Activated T-cell treated with anti-CD3 and anti-CD28 coated beads, Interleukin-2, amount 50 U/mL, for 4 hours (primary cell): ENCODE measurements around the gene CEACAM18. TPM values are rescaled to one million over a fixed set of nuclear protein-coding genes. Genes with fewer than 3 reads are reported as not detected.
"Not testable (repeated sequence)": the region's sequence is repeated elsewhere in the genome, so short reads cannot be mapped to it uniquely, and the experiment has no call there.

Experiments
- ATAC-seq, 2 donors: fragments of 200-7000 bp; cut with Tn5 transposase; one replicate each; pipeline ENCODE4 v1.10.0; 2021
- DNase-seq: peaks from one replicate; pipeline ENCODE4 v3.0.0-alpha.2; 2020
- H3K27me3 Mint-ChIP-seq: one replicate; pipeline ENCODE4 v1.8.0; 2021; ENCODE audit warnings: low read depth, mixed read lengths
- H3K36me3 Mint-ChIP-seq: one replicate; pipeline ENCODE4 v1.8.0; 2022; ENCODE audit warnings: mixed read lengths; ENCODE audit not compliant: insufficient read depth
- H3K4me1 Mint-ChIP-seq: one replicate; pipeline ENCODE4 v1.8.0; 2021; ENCODE audit warnings: low read depth, mixed read lengths
- H3K4me3 Mint-ChIP-seq: one replicate; pipeline ENCODE4 v1.8.0; 2021; ENCODE audit warnings: mild to moderate bottlenecking, moderate library complexity, mixed read lengths
- H3K9me3 Mint-ChIP-seq: one replicate; pipeline ENCODE4 v1.8.0; 2021; ENCODE audit warnings: mixed read lengths
- total RNA-seq, 3 donors: library from RNA; stranded (reverse); gene quantifications; one replicate each; pipeline ENCODE4 v1.2.1, GENCODE V29; 2021

The CEACAM18 gene
- total RNA-seq, 3 donors from 2014 or later: not detected

DNA sequence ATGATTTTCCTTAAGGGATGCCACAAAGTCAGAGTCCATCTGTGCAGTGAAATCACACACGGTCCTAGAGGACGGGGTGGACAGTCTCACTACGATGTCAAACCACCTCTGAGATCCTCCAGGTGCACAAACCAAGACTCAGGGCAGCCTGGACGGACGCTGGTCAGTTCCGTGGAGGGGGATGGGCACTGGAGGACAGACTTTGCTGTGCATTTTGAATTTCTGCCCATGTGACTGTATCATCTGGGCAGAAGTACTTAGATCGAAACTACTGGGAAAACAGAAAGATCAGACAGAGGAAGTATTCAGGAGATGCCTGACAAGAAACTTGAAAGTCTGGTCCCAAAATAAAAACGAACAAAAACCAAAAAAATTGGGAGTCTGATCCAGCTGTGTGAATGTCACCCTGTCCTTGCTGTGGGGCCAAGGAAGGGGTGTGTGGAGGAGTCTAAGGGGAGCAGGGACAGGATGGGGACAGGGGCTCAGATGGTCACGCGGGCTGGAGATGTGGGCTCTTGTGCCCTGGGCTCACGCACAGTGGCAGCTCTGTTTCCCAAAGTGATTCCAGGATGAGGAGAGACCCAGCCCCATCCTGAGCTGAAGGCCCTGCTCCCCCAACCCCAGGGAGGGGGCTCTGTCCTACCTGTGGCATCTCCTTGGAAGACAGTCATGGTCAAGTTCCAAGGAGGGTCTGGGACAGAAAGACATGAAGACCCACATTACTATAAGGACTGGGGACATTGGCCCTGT, 21.6 kb upstream of the CEACAM18 start:
- no peaks in the 10 kb centered on the region for H3K36me3 Mint-ChIP-seq
- no peaks in the 10 kb centered on the region for H3K9me3 Mint-ChIP-seq
- ATAC-seq: no peak
- no peaks in the 10 kb centered on the region for H3K4me1 Mint-ChIP-seq
- H3K4me3 Mint-ChIP-seq: no peak overlapping the region
- peaks cover 13% of the 10 kb centered on the region for H3K27me3 Mint-ChIP-seq
- DNase-seq: no peak

DNA sequence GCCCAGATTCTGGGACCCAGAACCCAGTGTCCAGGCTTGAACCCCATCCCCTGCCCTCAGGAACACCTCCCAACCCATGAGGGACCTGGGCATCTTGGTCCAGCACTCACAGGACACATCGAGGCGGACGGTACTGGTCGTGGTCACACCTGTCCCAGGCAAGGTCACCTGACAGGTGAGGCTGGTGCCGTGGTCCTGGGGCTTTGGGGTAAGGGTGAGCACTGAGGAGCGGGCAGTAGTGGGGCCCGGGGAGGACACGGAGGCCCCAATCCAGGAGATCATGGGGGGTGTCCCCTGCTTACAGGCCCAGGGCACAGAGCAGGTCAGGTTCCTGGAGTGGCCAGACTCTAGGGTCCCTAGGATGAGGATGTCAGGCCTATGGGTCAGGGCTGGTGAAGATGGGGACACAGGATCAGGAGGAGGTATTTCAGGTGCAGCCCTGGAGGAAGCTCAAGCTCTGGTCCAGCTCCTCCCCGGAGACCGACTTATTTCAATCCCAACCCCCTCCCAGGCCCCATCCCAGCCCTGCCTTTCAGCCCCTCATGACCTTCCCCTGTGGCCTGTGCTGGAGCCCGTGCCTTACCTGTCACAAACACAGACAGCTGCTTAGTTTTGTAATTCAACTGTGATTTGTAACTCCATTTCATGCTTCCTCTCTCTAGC, 20.9 kb upstream of the CEACAM18 start:
- peaks cover 18% of the 10 kb centered on the region for H3K27me3 Mint-ChIP-seq
- no peak overlapping the region for H3K4me3 Mint-ChIP-seq
- no peaks in the 10 kb centered on the region for H3K9me3 Mint-ChIP-seq
- H3K36me3 Mint-ChIP-seq: no peaks in the 10 kb centered on the region
- ATAC-seq (no peak), DNase-seq (no peak)
- H3K4me1 Mint-ChIP-seq: no peaks in the 10 kb centered on the region

DNA sequence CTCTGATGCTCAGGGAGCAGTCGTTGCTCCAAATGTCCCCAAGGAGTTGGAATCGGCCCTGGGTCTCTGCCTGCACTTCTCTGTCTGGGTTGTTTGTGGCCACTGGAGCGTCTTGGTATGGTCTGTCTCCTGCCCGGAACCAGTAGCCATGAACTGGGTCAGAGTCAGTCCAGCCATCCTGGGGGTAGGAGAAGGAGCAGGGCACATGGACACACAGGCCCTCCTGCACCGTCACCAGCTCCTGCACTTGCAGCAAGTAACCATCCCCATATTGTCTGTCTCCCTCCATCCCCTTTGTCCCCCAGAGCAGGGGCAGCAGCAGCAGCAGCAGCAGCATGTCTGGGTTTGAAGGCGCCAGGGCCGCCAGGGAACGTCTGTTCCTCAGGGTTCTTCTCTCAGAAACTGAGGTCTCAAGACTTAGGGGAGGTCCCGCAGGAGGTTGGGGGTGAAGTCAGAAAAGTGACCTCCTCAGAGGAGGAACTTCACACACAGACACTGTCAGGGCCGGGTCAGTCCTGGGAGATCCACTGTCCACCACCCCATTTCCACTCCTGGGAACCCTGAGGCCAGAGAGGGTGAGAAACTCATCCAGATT, 20.2 kb upstream of the CEACAM18 start, which contains the start of gene SIGLEC8:
TSS of gene SIGLEC8 (minus strand) at position 404 of the 595 bp plus-strand sequence. CDS start at position 337, 67 bp downstream.
- no peak for ATAC-seq
- Mint-ChIP-seq H3K4me1 (peaks cover 3% of the 10 kb centered on the region), H3K4me3 (no peak within 1 kb of the TSS), H3K9me3 (no peaks in the 10 kb centered on the region), H3K36me3 (no peaks in the 10 kb centered on the region), H3K27me3 (peaks cover 25% of the 10 kb centered on the region)
- DNase-seq: no peak

DNA sequence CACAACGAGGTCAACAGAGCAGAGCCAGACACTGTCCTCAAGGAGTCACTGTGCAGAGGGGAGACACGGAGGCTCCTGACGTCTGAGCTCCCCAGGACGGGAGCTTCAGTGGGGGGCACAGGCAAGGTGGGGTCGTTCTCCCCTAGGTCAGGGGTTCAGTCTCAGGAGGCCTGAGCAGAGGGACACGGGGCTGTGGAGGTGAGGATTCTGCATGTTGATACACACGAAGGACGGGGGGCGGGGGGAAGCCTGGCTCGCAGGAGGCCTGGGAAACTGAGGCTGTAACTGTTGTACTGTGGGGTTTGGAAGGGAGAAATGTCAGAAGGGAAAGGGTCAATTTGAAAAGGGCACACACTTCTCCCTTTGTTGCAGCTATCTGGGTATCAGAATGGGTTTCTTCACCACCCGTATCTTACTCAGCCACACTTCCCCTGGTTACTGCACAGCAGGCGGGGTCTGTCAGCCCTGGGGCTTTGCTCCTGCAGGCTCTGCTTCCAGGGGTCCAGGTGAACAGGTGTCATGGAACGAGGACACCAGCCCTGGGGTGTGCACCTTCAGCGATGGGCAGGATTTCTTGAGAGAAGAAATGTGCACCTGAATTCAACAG, 19.3 kb upstream of the CEACAM18 start:
- Mint-ChIP-seq H3K9me3 (no peaks in the 10 kb centered on the region), H3K4me1 (peaks cover 7% of the 10 kb centered on the region), H3K4me3 (no peak overlapping the region), H3K36me3 (no peaks in the 10 kb centered on the region), H3K27me3 (peaks cover 28% of the 10 kb centered on the region)
- no peak for DNase-seq
- no peak for ATAC-seq

DNA sequence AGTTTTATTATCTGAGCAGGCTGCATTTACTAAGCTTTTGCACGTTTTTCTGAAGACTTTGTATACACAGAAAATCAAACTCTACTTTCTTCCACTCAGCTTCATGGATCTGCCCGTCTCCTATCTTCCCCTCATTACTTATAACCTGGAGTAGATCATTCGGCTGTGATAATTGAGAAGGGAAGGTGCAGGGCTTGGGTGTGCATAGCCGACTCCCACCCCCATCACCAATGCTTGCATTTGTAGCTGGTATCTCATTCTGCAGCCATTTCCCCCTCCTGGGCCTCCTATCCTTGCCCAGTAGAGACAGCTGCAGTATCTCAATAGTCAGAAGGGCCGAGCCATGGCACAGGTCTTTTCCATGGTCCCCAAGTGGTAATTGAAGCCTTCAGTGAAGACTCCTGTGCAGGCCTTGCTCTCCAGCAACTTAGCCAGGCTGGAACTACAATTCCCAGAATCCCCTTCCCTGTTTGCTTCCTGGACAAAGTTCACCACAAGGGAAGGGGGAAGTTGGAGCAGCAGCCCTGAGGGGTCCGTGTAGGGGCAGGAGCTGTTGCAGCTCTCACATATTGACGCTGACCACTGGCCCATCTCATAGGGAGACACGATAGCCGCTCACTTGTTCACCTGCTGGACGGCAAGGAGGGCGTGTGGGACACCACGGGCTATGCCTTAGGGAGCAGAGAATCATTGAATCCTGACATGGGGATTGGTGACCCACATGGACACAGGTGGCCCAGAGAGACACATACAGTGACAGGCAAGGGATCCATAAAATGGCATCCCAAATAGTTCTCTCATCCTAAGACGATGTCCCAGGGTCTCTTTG, 18.0 kb upstream of the CEACAM18 start:
- peaks cover 9% of the 10 kb centered on the region for H3K4me1 Mint-ChIP-seq
- H3K4me3 Mint-ChIP-seq: no peak overlapping the region
- DNase-seq (no peak), ATAC-seq (no peak)
- H3K9me3 Mint-ChIP-seq: no peaks in the 10 kb centered on the region
- peaks cover 35% of the 10 kb centered on the region for H3K27me3 Mint-ChIP-seq
- no peaks in the 10 kb centered on the region for H3K36me3 Mint-ChIP-seq

DNA sequence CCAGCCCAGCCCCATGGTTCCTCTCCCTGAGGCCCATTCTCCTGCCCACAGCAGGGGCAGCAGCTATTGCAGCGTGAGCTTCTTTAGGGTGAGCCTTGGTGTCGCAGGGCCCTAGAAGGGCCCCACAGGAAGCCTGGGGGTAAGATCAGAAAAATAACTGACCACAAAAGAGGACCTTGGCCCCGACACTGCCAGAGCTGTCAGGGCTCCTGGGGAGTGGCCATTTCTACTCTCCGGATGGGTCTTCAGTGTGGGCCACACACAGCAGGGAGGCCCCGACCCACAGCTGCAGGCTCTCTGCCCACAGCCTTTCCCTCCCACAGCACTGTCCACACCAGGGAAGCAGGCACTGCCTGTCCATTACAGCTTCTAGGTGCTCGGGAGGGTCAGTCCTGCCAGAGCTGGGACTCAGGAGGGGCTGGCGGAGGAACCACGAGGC, 16.6 kb upstream of the CEACAM18 start:
- no peak for DNase-seq
- peaks cover 31% of the 10 kb centered on the region for H3K27me3 Mint-ChIP-seq
- H3K4me1 Mint-ChIP-seq: peaks cover 13% of the 10 kb centered on the region
- no peaks in the 10 kb centered on the region for H3K36me3 Mint-ChIP-seq
- no peak overlapping the region for H3K4me3 Mint-ChIP-seq
- ATAC-seq: no peak
- H3K9me3 Mint-ChIP-seq: no peaks in the 10 kb centered on the region

DNA sequence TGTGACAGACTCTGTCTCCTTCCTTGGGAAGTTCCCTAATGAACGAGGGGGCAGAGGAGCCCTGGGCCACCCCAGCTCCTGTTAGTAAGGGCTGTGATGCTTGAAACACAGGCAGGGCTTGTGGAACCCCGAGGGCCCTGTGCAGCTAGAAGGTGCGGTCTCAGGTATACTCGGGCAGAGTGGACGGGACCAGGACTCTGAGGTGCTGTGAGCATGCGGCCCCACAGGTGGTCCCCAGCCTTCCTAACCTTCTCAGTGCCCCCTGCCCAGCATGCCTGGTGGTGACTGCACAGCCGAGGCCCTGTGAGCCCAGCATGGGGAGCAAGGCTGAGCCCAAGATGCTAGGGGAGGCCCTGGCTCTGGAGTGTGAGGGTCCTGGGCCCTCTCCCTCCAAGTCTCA, 16.1 kb upstream of the CEACAM18 start:
- Mint-ChIP-seq H3K4me3 (no peak overlapping the region), H3K36me3 (no peaks in the 10 kb centered on the region)

DNA sequence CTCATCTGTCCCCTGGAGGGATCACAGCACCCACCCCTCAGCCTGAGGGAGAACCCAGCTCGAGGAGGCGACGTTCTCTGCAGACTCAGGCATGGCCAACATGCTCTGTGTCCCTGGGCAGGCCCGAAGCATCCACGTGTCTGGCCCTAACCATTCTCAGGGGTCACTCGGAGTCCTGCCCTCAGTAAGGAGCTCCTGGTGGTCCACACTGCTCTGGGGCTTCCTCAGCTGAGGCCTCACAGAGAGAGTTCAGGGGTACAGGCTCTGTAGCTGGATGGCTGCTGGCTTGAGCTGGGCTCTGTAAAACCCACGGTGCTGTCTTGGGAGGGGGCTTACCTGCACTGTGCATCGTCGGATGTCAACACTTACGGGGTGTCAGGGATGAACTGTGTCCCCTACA, 15.7 kb upstream of the CEACAM18 start:
- H3K27me3 Mint-ChIP-seq: peaks cover 31% of the 10 kb centered on the region
- no peaks in the 10 kb centered on the region for H3K36me3 Mint-ChIP-seq
- H3K4me1 Mint-ChIP-seq: peaks cover 15% of the 10 kb centered on the region
- no peak overlapping the region for H3K4me3 Mint-ChIP-seq
- ATAC-seq: no peak
- no peak for DNase-seq
- H3K9me3 Mint-ChIP-seq: no peaks in the 10 kb centered on the region

More for the DNA sequence above, 16.1 kb upstream of the CEACAM18 start:
- ATAC-seq (peak in 1 of 2 donors; percentile 29), DNase-seq (peak; percentile 3)
- peaks cover 31% of the 10 kb centered on the region for H3K27me3 Mint-ChIP-seq
- no peaks in the 10 kb centered on the region for H3K9me3 Mint-ChIP-seq
- H3K4me1 Mint-ChIP-seq: peaks cover 13% of the 10 kb centered on the region

DNA sequence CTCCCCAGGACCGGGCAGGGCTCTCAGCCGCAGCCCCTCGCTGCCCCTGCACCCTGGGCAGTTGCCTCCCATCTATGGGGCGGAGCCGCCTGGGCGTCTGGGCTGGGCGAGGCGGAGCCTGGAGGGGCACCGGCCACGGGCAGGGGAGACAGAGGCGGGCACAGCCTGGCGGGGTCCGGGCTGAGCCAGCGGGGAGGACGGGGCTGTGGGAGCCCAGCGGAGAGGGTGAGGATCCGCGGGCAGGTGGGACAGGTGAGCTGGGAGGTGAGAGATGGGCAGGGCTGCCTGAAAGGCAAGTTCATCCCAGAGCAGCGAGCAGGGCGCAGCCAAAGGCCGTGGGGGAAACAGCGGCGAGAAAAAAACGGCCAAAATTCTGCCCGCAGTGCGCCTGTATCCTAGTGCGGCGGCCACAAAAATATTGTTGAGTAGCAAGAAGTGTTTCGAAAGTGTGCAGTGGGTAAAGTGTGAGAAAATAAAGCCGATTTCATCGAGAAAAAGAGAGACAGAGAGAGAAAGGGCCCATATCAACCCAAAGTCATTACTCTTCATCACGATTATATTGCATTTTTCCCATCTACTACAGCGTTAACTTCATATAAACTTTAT, 14.3 kb upstream of the CEACAM18 start:
- H3K27me3 Mint-ChIP-seq: peaks cover 31% of the 10 kb centered on the region
- DNase-seq, H3K36me3 Mint-ChIP-seq, H3K9me3 Mint-ChIP-seq: not testable (repeated sequence)
- H3K4me1 Mint-ChIP-seq: peaks cover 21% of the 10 kb centered on the region
- peak; percentile 37 to 63 for ATAC-seq
- H3K4me3 Mint-ChIP-seq: peak overlapping the region; percentile 38

DNA sequence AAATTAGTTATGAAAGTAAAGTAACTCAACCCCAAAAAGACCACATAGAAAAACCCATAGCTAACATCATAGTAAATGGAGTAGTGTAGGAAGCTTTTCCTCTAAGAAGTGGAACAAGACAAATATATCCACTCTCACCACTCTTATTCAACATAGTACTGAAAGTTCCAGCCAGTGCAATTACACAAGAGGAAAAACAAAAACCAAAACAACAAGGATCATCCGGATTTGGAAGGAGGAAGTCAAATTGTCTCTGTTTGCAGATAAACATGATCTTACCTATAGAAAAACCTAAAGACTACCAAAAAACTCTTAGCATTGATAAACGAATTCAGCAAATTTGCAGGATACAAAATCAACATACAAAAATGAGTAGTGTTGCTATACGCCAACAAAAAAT, 11.6 kb upstream of the CEACAM18 start:
- DNase-seq: no peak
- no peaks in the 10 kb centered on the region for H3K9me3 Mint-ChIP-seq
- no peaks in the 10 kb centered on the region for H3K36me3 Mint-ChIP-seq
- no peak for ATAC-seq
- H3K4me3 Mint-ChIP-seq: no peak overlapping the region
- H3K27me3 Mint-ChIP-seq: peaks cover 24% of the 10 kb centered on the region
- peaks cover 24% of the 10 kb centered on the region for H3K4me1 Mint-ChIP-seq

DNA sequence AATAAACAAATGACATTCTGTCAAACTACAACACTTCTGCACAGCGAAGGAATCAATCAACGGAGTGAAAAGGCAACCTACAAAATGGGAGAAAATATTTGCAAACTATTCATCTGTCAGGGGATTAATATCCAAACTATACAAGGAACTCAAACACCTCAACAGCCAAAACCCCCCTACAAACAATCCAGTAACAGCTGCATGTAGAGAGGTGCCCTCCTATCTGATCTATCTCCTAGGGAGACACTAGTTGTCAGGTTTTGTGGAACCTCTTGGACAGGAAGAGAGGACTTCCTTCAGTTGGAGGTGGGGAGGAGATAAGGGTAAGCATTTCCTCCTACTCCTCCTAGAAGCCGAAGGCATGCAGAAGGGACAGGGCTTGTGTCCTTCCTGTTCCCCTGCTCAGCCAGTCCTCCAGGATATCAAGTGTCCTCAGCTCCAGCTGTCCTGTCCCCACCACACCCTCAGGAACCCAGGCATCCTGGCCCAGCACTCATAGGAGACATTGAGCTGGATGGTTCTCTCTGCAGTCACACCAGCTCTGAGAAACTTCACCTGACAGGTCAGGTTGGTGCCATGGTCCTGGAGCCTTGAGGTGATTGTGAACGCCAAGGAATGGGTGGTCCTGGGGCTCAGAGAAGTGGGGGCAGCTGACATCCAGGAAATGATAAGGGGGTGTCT, 10.3 kb upstream of the CEACAM18 start:
- Mint-ChIP-seq H3K4me3 (no peak overlapping the region), H3K9me3 (no peaks in the 10 kb centered on the region), H3K36me3 (no peaks in the 10 kb centered on the region), H3K27me3 (peaks cover 16% of the 10 kb centered on the region), H3K4me1 (peaks cover 32% of the 10 kb centered on the region)
- DNase-seq: no peak
- no peak for ATAC-seq

DNA sequence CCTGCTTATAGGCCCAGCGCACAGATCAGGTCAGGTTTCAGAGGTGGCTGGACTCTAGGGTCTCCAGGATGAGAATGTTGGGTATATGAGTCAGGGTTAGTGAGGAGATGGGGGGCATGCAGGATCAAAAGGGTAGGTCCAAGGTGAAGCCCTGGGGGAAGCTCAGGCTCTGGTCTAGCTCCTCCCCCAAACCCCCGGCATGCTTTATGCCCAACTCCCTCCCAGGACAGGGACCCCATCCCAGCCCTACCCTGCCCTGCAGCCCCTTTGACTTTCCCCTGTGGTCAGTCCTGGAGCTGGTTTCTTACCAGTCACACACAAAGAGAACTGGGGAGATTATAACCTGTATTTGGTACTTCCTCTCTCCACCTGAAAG, 9.8 kb upstream of the CEACAM18 start:
- no peak for DNase-seq
- no peak overlapping the region for H3K4me3 Mint-ChIP-seq
- no peaks in the 10 kb centered on the region for H3K36me3 Mint-ChIP-seq
- no peaks in the 10 kb centered on the region for H3K9me3 Mint-ChIP-seq
- ATAC-seq: no peak
- H3K27me3 Mint-ChIP-seq: peaks cover 11% of the 10 kb centered on the region
- H3K4me1 Mint-ChIP-seq: peaks cover 29% of the 10 kb centered on the region

DNA sequence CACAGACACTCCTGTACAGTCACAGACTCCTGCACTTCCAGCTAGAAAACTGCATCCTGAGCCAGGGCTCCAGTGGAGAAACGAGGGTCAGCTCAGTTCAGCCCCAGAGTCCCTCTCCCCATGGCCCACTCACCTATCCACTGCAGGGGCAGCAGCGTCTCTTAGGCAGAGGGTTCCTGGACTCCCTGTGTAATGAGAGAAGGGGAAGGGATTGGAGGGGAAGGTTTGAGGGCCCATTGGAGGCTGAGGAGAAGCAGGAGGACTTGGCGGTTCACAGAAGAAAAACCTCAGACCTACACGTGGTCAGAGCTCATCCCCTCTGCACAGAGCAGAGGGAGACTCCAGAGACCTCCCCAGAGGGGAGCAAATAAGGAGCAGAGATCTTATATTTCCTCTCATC, 9.2 kb upstream of the CEACAM18 start:
- H3K27me3 Mint-ChIP-seq: peaks cover 10% of the 10 kb centered on the region
- H3K4me3 Mint-ChIP-seq: no peak overlapping the region
- DNase-seq (no peak), ATAC-seq (no peak)
- H3K4me1 Mint-ChIP-seq: peaks cover 28% of the 10 kb centered on the region
- no peaks in the 10 kb centered on the region for H3K36me3 Mint-ChIP-seq
- no peaks in the 10 kb centered on the region for H3K9me3 Mint-ChIP-seq
